ENCODE measurements around the gene HTR4.

Gene HTR4

GRCh38 chr5:148690945-148691344 is 36.6 kb upstream of the HTR4 start:
- H3K4me1 ChIP-seq (ENCODE audit: insufficient read depth, insufficient read length) = no peaks in the 10 kb centered on the region

GRCh38 chr5:148688787-148689186 is 34.5 kb upstream of the HTR4 start:
- Histone ChIP-seq H3K4me3 (ENCODE audit: insufficient read length, low read depth) (no peak overlapping the region), H3K9ac (ENCODE audit: insufficient read length, low read depth) (no peak overlapping the region), H3K4me1 (ENCODE audit: insufficient read depth, insufficient read length) (no peaks in the 10 kb centered on the region), H3K9me3 (ENCODE audit: insufficient read depth, low read length) (no peaks in the 10 kb centered on the region), H3K36me3 (ENCODE audit: insufficient read depth, insufficient read length, low read length) (no peaks in the 10 kb centered on the region), H3K27me3 (ENCODE audit: insufficient read depth, insufficient read length) (no peaks in the 10 kb centered on the region)
- no peak for TF ChIP-seq SUZ12 (IDR thresholded peaks at IDR 0.05; ENCODE audit: extremely low read depth, insufficient read depth, insufficient read length)
- TF ChIP-seq ZNF274 (IDR thresholded peaks at IDR 0.05; ENCODE audit: low read depth, low read length) = no peak
- no peak for TF ChIP-seq YY1 (IDR thresholded peaks at IDR 0.05; ENCODE audit: insufficient read depth, insufficient read length)
- DNase-seq (ENCODE audit: low read depth, low spot score) = no peak

More at GRCh38 chr5:148690945-148691344, 36.6 kb upstream of the HTR4 start:
- no peak overlapping the region for H3K9ac ChIP-seq (ENCODE audit: insufficient read length, low read depth)
- TF ChIP-seq YY1 (IDR thresholded peaks at IDR 0.05; ENCODE audit: insufficient read depth, insufficient read length) = no peak
- no peak for TF ChIP-seq SUZ12 (IDR thresholded peaks at IDR 0.05; ENCODE audit: extremely low read depth, insufficient read depth, insufficient read length)
- TF ChIP-seq ZNF274 (IDR thresholded peaks at IDR 0.05; ENCODE audit: low read depth, low read length) = no peak
- no peaks in the 10 kb centered on the region for H3K36me3 ChIP-seq (ENCODE audit: insufficient read depth, insufficient read length, low read length)
- DNase-seq (ENCODE audit: low read depth, low spot score) = no peak
- H3K27me3 ChIP-seq (ENCODE audit: insufficient read depth, insufficient read length) = no peaks in the 10 kb centered on the region
- no peak overlapping the region for H3K4me3 ChIP-seq (ENCODE audit: insufficient read length, low read depth)
- no peaks in the 10 kb centered on the region for H3K9me3 ChIP-seq (ENCODE audit: insufficient read depth, low read length)

DNA sequence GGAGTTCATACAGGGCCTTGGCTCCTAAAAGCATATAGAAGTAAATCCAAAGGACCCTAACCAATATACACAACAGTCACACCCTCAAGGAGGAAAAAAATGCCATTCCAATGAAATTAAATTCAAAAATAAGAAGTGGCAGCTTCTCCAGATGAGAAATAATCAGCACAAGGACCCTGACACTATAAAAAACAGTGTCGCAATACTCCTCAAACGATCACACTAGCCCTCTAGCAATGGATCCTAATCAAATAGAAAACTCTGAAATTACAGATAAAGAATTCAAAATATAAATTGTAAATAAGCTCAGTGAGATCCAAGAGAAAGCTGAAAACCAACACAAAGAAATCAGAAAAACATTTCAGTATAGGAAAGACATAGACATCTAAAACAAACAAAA is 33.5 kb upstream of the HTR4 start:
- Histone ChIP-seq H3K9ac (ENCODE audit: insufficient read length, low read depth) (no peak overlapping the region), H3K36me3 (ENCODE audit: insufficient read depth, insufficient read length, low read length) (no peaks in the 10 kb centered on the region), H3K4me1 (ENCODE audit: insufficient read depth, insufficient read length) (no peaks in the 10 kb centered on the region), H3K9me3 (ENCODE audit: insufficient read depth, low read length) (no peaks in the 10 kb centered on the region), H3K4me3 (ENCODE audit: insufficient read length, low read depth) (no peak overlapping the region), H3K27me3 (ENCODE audit: insufficient read depth, insufficient read length) (no peaks in the 10 kb centered on the region)
- TF ChIP-seq YY1 (IDR thresholded peaks at IDR 0.05; ENCODE audit: insufficient read depth, insufficient read length) (no peak), ZNF274 (IDR thresholded peaks at IDR 0.05; ENCODE audit: low read depth, low read length) (no peak), SUZ12 (IDR thresholded peaks at IDR 0.05; ENCODE audit: extremely low read depth, insufficient read depth, insufficient read length) (no peak)
- DNase-seq (ENCODE audit: low read depth, low spot score) = no peak

- no peaks in the 10 kb centered on the region for H3K36me3 ChIP-seq (ENCODE audit: insufficient read depth, insufficient read length, low read length)
- peak; percentile 13 for DNase-seq (ENCODE audit: low read depth, low spot score)
- TF ChIP-seq SUZ12 (IDR thresholded peaks at IDR 0.05; ENCODE audit: extremely low read depth, insufficient read depth, insufficient read length) (no peak), YY1 (IDR thresholded peaks at IDR 0.05; ENCODE audit: insufficient read depth, insufficient read length) (no peak), ZNF274 (IDR thresholded peaks at IDR 0.05; ENCODE audit: low read depth, low read length) (no peak)
- no peak overlapping the region for H3K9ac ChIP-seq (ENCODE audit: insufficient read length, low read depth)
- H3K27me3 ChIP-seq (ENCODE audit: insufficient read depth, insufficient read length) = no peaks in the 10 kb centered on the region
- no peaks in the 10 kb centered on the region for H3K9me3 ChIP-seq (ENCODE audit: insufficient read depth, low read length)
- H3K4me3 ChIP-seq (ENCODE audit: insufficient read length, low read depth) = no peak overlapping the region
- H3K4me1 ChIP-seq (ENCODE audit: insufficient read depth, insufficient read length) = no peaks in the 10 kb centered on the region
These were observed 33.1 kb upstream of the HTR4 start for GRCh38 chr5:148687427-148687826.

- TF ChIP-seq SUZ12 (IDR thresholded peaks at IDR 0.05; ENCODE audit: extremely low read depth, insufficient read depth, insufficient read length) (no peak), YY1 (IDR thresholded peaks at IDR 0.05; ENCODE audit: insufficient read depth, insufficient read length) (no peak), ZNF274 (IDR thresholded peaks at IDR 0.05; ENCODE audit: low read depth, low read length) (no peak)
- no peaks in the 10 kb centered on the region for H3K9me3 ChIP-seq (ENCODE audit: insufficient read depth, low read length)
- H3K4me3 ChIP-seq (ENCODE audit: insufficient read length, low read depth) = no peak overlapping the region
- DNase-seq (ENCODE audit: low read depth, low spot score) = no peak
- H3K4me1 ChIP-seq (ENCODE audit: insufficient read depth, insufficient read length) = no peaks in the 10 kb centered on the region
- no peaks in the 10 kb centered on the region for H3K36me3 ChIP-seq (ENCODE audit: insufficient read depth, insufficient read length, low read length)
- no peak overlapping the region for H3K9ac ChIP-seq (ENCODE audit: insufficient read length, low read depth)
- H3K27me3 ChIP-seq (ENCODE audit: insufficient read depth, insufficient read length) = no peaks in the 10 kb centered on the region
These were observed 32.3 kb upstream of the HTR4 start for GRCh38 chr5:148686660-148687059.

- H3K4me3 ChIP-seq (ENCODE audit: insufficient read length, low read depth) = no peak overlapping the region
- no peak overlapping the region for H3K9ac ChIP-seq (ENCODE audit: insufficient read length, low read depth)
- H3K4me1 ChIP-seq (ENCODE audit: insufficient read depth, insufficient read length) = no peaks in the 10 kb centered on the region
- no peak for TF ChIP-seq ZNF274 (IDR thresholded peaks at IDR 0.05; ENCODE audit: low read depth, low read length)
- TF ChIP-seq YY1 (IDR thresholded peaks at IDR 0.05; ENCODE audit: insufficient read depth, insufficient read length) = no peak
- TF ChIP-seq SUZ12 (IDR thresholded peaks at IDR 0.05; ENCODE audit: extremely low read depth, insufficient read depth, insufficient read length) = no peak
- no peaks in the 10 kb centered on the region for H3K36me3 ChIP-seq (ENCODE audit: insufficient read depth, insufficient read length, low read length)
- no peaks in the 10 kb centered on the region for H3K27me3 ChIP-seq (ENCODE audit: insufficient read depth, insufficient read length)
- no peak for DNase-seq (ENCODE audit: low read depth, low spot score)
- no peaks in the 10 kb centered on the region for H3K9me3 ChIP-seq (ENCODE audit: insufficient read depth, low read length)
These were observed 31.3 kb upstream of the HTR4 start for GRCh38 chr5:148685520-148686134.

GRCh38 chr5:148684528-148684927 is 30.2 kb upstream of the HTR4 start:
- Histone ChIP-seq H3K9me3 (ENCODE audit: insufficient read depth, low read length) (no peaks in the 10 kb centered on the region), H3K36me3 (ENCODE audit: insufficient read depth, insufficient read length, low read length) (no peaks in the 10 kb centered on the region), H3K4me3 (ENCODE audit: insufficient read length, low read depth) (no peak overlapping the region), H3K27me3 (ENCODE audit: insufficient read depth, insufficient read length) (no peaks in the 10 kb centered on the region), H3K4me1 (ENCODE audit: insufficient read depth, insufficient read length) (no peaks in the 10 kb centered on the region), H3K9ac (ENCODE audit: insufficient read length, low read depth) (no peak overlapping the region)
- DNase-seq (ENCODE audit: low read depth, low spot score) = no peak
- TF ChIP-seq SUZ12 (IDR thresholded peaks at IDR 0.05; ENCODE audit: extremely low read depth, insufficient read depth, insufficient read length) (no peak), ZNF274 (IDR thresholded peaks at IDR 0.05; ENCODE audit: low read depth, low read length) (no peak), YY1 (IDR thresholded peaks at IDR 0.05; ENCODE audit: insufficient read depth, insufficient read length) (no peak)
